ENCODE measurements around the gene SPATA21. TPM values are rescaled to one million over a fixed set of nuclear protein-coding genes. Genes with fewer than 3 reads are reported as not detected.

Gene SPATA21
- total and polyA plus RNA-seq, 2 donors from 2014 or later: not detected

- Histone ChIP-seq H3K27me3 (ENCODE audit: control insufficient read depth, insufficient read depth, low read length) (no peaks in the 10 kb centered on the region), H3K9ac (ENCODE audit: low read length in 3 of 3) (no peak overlapping the region), H3K9me3 (ENCODE audit: control insufficient read depth in 2 of 3, insufficient read depth in 1 of 3, low read length in 3 of 3) (no peaks in the 10 kb centered on the region), H3K36me3 (ENCODE audit: control insufficient read depth in 2 of 3, insufficient read depth in 3 of 3, low read length in 3 of 3) (no peaks in the 10 kb centered on the region), H3K4me1 (ENCODE audit: control insufficient read depth in 2 of 3, insufficient read depth in 2 of 3, low read depth in 1 of 3, low read length in 3 of 3) (no peaks in the 10 kb centered on the region), H3K27ac (ENCODE audit: low read depth in 2 of 2, low read length in 2 of 2) (no peak overlapping the region), H3K4me3 (ENCODE audit: low read length in 3 of 3) (no peak overlapping the region)
- FAIRE-seq: no peak
- no peak for DNase-seq
- intact Hi-C loops (cut with DNase I): no loop called here
- no peak for TF ChIP-seq CTCF (IDR thresholded peaks at IDR 0.05; ENCODE audit: borderline replicate concordance, extremely low read depth, insufficient read depth)
Measured at GRCh38 chr1:16433030-16433429, 4.2 kb downstream of the SPATA21 start.

GRCh38 chr1:16430606-16431005, 6.6 kb downstream of the SPATA21 start:
- Histone ChIP-seq H3K4me3 (ENCODE audit: low read length in 3 of 3) (no peak overlapping the region), H3K9me3 (ENCODE audit: control insufficient read depth in 2 of 3, insufficient read depth in 1 of 3, low read length in 3 of 3) (no peaks in the 10 kb centered on the region), H3K9ac (ENCODE audit: low read length in 3 of 3) (no peak overlapping the region), H3K27me3 (ENCODE audit: control insufficient read depth, insufficient read depth, low read length) (no peaks in the 10 kb centered on the region), H3K4me1 (ENCODE audit: control insufficient read depth in 2 of 3, insufficient read depth in 2 of 3, low read depth in 1 of 3, low read length in 3 of 3) (no peaks in the 10 kb centered on the region), H3K36me3 (ENCODE audit: control insufficient read depth in 2 of 3, insufficient read depth in 3 of 3, low read length in 3 of 3) (no peaks in the 10 kb centered on the region), H3K27ac (ENCODE audit: low read depth in 2 of 2, low read length in 2 of 2) (no peak overlapping the region)
- DNase-seq (no peak), FAIRE-seq (no peak)
- no peak for TF ChIP-seq CTCF (IDR thresholded peaks at IDR 0.05; ENCODE audit: borderline replicate concordance, extremely low read depth, insufficient read depth)
- intact Hi-C loops (cut with DNase I): no loop called here

DNA sequence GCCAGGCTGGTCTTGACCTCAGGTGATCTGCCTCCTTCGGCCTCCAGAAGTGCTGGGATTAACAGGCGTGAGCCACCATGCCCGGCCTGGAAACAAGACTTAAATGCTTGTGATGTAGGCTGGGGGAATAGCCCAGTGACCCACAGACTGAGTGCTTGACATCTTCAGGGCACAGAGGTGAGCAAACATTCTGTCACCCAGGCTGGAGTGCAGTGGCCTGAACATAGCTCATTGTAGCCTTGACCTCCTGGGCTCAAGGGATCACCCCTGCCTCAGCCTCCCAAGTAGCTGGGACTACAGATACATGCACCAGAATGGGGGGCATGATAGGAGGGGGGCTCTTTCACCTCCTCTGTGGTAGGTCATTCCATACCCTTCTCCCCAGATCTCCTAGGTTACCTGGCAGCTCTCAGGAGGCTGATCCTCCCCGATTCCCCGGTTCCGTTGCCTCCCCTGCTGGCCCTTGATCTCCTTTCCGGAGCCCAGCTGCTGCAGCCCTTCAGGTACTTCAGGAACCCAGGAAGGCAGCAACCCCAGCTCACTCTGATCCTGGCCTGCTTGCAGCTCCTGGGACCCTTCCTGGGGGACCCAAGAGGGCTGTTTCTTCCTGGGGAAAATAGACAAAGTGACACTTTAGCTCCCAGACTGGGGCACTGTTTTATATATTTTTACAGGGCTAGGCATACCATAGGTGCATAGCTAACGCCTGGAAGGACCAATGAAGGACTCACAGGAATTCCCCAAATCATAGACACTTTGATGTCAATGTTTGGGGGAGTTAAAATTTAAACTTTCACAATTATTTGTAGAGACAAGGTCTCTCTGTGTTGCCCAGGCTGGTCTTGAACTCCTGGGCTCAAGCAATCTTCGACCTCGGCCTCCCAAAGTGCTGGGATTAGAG, 11.8 kb downstream of the SPATA21 start:
- H3K9me3 ChIP-seq (ENCODE audit: control insufficient read depth in 2 of 3, insufficient read depth in 1 of 3, low read length in 3 of 3): no peaks in the 10 kb centered on the region
- H3K4me1 ChIP-seq (ENCODE audit: control insufficient read depth in 2 of 3, insufficient read depth in 2 of 3, low read depth in 1 of 3, low read length in 3 of 3): no peaks in the 10 kb centered on the region
- no peak overlapping the region for H3K9ac ChIP-seq (ENCODE audit: low read length in 3 of 3)
- H3K36me3 ChIP-seq (ENCODE audit: control insufficient read depth in 2 of 3, insufficient read depth in 3 of 3, low read length in 3 of 3): no peaks in the 10 kb centered on the region
- FAIRE-seq (no peak), DNase-seq (no peak)
- no peak overlapping the region for H3K27ac ChIP-seq (ENCODE audit: low read depth in 2 of 2, low read length in 2 of 2)
- intact Hi-C loops (cut with DNase I): no loop called here
- no peak for TF ChIP-seq CTCF (IDR thresholded peaks at IDR 0.05; ENCODE audit: borderline replicate concordance, extremely low read depth, insufficient read depth)
- no peaks in the 10 kb centered on the region for H3K27me3 ChIP-seq (ENCODE audit: control insufficient read depth, insufficient read depth, low read length)
- no peak overlapping the region for H3K4me3 ChIP-seq (ENCODE audit: low read length in 3 of 3)
